ENCODE measurements around the gene LTO1. TPM values are rescaled to one million over a fixed set of nuclear protein-coding genes. Genes with fewer than 3 reads are reported as not detected.
"Not testable (repeated sequence)": the region's sequence is repeated elsewhere in the genome, so short reads cannot be mapped to it uniquely, and the experiment has no call there.

LTO1 gene
- total RNA-seq, 1 donor from 2014 or later, result 27.6 TPM

DNA sequence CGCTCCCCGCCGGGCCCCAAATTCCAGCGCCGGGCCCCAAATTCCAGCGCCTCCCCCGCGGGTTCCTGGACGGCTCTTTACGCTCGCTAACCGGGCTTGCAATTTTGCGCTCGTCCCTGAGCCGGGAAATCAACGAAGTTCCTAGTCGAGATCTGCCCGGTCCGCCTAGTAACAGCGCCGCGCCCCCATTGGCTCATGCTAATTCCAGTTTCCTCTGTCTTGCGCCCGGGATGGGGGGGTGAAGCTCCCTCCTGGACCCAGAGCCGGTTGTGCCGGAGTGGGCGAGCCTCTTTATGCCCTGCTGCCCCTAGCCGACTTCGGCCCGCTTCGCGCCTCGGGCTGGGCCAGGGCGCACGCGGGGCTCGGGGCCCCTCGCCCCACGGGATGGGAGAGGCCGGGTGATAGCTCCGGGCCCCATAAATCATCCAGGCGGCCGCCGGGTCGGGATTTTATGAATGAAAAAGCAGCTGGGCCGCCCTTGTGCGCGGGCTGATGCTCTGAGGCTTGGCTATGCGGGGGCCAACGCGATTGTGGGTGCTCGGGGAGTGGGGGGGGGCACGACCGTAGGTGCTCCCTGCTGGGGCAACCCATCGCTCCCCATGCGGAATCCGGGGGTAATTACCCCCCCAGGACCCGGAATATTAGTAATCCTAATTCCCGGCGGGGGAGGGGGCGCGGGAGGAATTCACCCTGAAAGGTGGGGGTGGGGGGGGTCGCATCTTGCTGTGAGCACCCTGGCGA is 36.0 kb downstream of the LTO1 start:
- intact Hi-C loops (cut with micrococcal nuclease), result loop anchor here (5.0 kb wide), 1 partner anchor 178 kb away; the partner anchor contains the start of gene FGF3

GRCh38 chr11:69637941-69638871 is 36.9 kb downstream of the LTO1 start:
- intact Hi-C loops (cut with micrococcal nuclease), result loop anchor here (5.0 kb wide), 1 partner anchor 179 kb away; the partner anchor contains the start of gene FGF3

DNA sequence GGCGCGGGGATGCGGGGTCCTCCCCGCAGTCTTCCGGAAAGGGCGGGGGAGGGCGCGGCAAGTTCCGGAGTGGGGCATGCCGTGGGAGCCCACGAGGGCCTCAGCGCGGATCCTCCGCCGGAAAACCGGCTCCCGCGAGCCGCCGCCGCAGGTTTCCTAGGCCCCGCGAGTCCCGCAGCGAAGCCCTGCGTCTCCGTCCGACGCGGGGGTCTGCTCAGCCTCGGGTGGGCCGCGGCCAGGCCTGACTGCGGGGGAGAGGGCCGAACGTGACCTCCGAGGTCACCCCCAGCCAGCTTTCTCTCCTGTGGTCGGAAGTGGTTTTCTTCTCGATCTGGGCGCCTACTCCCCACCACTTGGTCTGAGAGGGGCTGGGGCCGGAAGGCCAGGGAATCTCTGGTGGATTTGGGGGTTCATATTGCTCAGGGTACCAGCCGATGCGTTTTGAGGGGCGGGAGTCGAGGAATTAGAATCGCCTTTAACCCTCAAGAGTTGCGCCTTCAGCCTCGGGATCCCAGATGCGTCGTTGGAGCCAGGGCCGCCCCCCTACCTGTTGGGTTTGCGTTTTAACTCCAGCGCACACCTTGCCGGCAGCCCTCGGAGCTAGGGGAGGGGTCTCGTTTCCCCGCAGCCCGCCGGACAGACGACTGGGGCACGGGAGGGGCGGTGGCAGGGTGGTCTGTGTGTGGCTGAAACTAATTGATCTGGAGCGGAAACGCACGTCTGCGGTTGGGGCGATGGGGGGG is 37.8 kb downstream of the LTO1 start:
- intact Hi-C loops (cut with micrococcal nuclease), result loop anchor here (5.0 kb wide), 1 partner anchor 180 kb away; the partner anchor contains the start of gene FGF3

GRCh38 chr11:69636512-69637197 is 38.5 kb downstream of the LTO1 start:
- intact Hi-C loops (cut with micrococcal nuclease), result loop anchor here (5.0 kb wide), 1 partner anchor 181 kb away; the partner anchor contains the start of gene FGF3

- intact Hi-C loops (cut with micrococcal nuclease), result loop anchor here (5.0 kb wide), 1 partner anchor 181 kb away; the partner anchor contains the start of gene FGF3
Measured at GRCh38 chr11:69635804-69636511, 39.2 kb downstream of the LTO1 start.

DNA sequence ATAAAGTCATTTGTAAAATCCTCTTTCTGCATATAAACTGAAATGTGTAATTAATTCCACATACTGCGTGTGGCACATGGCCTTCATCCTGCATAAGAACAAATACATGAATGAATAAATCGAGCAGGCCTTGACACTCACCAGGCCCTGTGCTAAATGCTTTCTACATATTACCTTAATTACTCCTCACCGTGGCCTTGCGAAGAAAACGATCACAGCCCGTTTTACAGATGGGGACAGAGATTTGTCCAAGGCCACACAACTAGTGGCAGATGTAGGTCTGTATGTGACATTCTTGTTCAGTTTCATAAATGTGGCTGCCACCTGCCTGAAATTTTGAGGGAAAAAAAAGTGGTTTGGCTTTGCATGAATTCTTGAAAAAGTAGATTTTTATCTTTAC is 40.0 kb downstream of the LTO1 start:
- intact Hi-C loops (cut with micrococcal nuclease), result loop anchor here (5.0 kb wide), 1 partner anchor 182 kb away; the partner anchor contains the start of gene FGF3

- intact Hi-C loops (cut with micrococcal nuclease), result no loop called here
Measured at GRCh38 chr11:69634590-69634989, 40.6 kb downstream of the LTO1 start.

DNA sequence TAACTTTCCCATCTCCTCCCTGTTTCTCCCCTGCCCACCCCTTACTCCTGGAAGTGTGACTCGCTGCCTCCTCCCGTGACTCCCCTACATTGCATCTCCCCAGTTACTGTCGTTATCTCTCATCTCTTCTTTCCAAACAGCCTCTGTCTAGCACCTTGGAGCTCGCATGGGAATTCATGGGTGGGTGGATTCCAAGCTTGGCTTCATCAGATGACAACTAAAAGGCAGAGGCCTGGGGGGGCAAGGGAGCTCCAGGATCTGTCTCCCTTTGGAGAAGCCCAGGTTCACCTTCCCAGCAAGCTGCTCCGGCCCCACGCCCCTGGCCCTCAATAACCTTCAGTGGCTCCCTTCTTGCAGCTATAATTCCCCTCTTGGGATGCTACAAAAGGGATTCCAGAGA is 41.1 kb downstream of the LTO1 start:
- intact Hi-C loops (cut with micrococcal nuclease), result no loop called here

GRCh38 chr11:69632900-69633299 is 42.3 kb downstream of the LTO1 start:
- intact Hi-C loops (cut with micrococcal nuclease), result no loop called here

DNA sequence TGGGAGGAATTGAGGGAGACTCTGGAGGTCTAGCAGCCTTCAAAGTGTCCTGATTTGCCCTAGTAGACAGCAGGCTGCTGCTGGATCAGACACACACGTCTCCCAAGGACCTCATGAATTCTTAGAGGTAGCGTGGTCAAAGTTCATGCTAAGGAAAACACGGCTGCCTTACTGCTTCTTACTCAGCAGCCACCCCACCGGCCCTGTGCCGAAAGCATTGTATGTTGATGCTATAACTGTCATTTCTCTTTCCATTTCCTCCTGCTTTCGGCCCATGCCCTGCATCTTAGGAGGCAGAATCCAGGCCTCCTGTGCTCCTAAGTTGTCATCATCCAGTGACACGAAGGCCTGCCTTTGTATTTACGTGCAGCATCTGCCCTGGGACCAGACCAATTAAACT is 44.7 kb downstream of the LTO1 start:
- intact Hi-C loops (cut with micrococcal nuclease), result no loop called here

DNA sequence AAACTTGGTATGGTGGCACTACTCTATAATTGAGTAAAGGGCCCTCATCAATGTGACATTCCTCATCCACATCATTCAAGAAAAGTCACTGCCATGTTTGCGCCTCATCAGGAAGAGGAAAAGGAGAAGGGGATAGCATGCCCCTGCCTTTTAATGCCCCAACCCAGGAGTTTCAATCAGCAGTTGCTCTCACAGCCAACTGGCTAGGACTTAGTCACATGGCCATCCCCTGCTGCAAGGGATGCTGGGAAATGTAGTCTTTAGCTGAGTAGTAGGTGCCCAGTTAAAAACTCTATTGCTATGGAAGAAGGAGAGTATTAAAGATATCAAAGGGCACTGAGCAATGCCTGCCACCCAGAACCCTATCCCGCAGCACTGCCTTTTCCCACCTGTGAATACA is 45.1 kb downstream of the LTO1 start:
- intact Hi-C loops (cut with micrococcal nuclease), result no loop called here

GRCh38 chr11:69627551-69627950 is 47.6 kb downstream of the LTO1 start:
- intact Hi-C loops (cut with micrococcal nuclease), result no loop called here

- intact Hi-C loops (cut with micrococcal nuclease), result no loop called here
Measured at GRCh38 chr11:69625476-69625875, 49.7 kb downstream of the LTO1 start.

DNA sequence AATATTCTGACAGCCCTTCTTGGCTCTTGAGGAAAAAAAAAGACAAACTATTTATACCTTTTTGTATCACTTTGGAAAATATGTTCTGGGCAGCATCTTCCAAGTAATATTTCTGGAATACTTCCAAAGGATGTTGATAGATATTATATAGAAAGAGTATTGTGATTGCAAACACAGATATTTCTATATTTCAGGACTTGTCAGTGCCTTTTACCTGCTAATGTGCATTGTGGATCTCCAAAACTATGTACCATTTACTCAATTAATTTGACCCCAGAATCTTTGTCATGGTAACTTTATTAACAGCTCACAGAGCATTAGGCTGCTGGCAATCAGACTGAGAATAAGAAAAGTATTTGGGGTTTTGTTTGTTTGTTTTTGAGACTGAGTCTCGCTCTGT is 50.9 kb downstream of the LTO1 start:
- intact Hi-C loops (cut with micrococcal nuclease), result no loop called here

GRCh38 chr11:69622097-69622681 is 53.0 kb downstream of the LTO1 start:
- intact Hi-C loops (cut with micrococcal nuclease), result not testable (repeated sequence)

DNA sequence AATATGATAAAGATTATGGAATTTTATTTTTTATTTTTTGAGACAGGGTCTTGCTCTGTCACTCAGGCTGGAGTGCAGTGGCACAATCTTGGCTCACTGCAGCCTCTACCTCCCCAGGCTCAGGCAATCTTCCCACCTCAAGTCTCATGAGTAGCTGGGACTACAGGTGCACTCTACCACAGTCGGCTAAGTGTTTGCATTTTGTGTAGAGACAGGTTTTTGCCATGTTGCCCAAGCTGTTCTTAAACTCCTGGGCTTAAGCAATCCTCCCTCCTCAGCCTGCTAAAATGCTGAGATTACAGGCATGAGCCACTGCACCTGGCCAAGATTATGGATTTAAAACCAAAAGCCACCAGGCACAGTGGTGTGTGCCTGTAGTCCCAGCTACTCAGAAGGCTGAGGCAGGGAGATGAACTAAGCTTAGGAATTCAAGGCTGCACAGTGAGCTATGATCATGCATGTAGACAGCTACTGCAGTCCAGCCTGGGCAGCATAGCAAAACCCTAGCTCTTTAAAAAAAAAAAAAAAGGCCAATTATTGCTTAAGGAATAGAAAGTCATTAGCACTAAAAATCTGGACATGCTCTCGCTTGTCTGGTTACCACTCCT is 54.4 kb downstream of the LTO1 start:
- intact Hi-C loops (cut with micrococcal nuclease), result no loop called here

GRCh38 chr11:69618237-69618636 is 56.9 kb downstream of the LTO1 start:
- intact Hi-C loops (cut with micrococcal nuclease), result no loop called here

GRCh38 chr11:69617682-69618081 is 57.5 kb downstream of the LTO1 start:
- intact Hi-C loops (cut with micrococcal nuclease), result no loop called here

- intact Hi-C loops (cut with micrococcal nuclease), result no loop called here
Measured at GRCh38 chr11:69617220-69617619, 57.9 kb downstream of the LTO1 start.
